WTC11 (cell line): ENCODE results near the gene ZDHHC1. TPM values are rescaled to one million over a fixed set of nuclear protein-coding genes. Genes with fewer than 3 reads are reported as not detected.

Experiments
- ATAC-seq: fragments of 200-7000 bp; cut with Tn5 transposase; 2 replicates; pipeline ENCODE4 v1.10.0; 2021; ENCODE audit warnings: mild to moderate bottlenecking, moderate library complexity
- CTCF ChIA-PET: fragments of 300-600 bp; sonication (Branson Sonifier 250); formaldehyde crosslinking; loops from one replicate; lab custom pipeline; 2021; ENCODE audit warnings: antibody characterized with exemption; lab: Charles Lee
- POLR2A ChIA-PET: fragments of 350-600 bp; sonication (Branson Sonifier 250); formaldehyde crosslinking; loops from one replicate; lab custom pipeline; 2021; ENCODE audit warnings: antibody characterized with exemption; lab: Charles Lee
- DNase-seq: peaks from one replicate; pipeline ENCODE4 v3.0.0; 2021; ENCODE audit warnings: low spot score
- H3K27ac Mint-ChIP-seq: 2 replicates; pipeline ENCODE4 v1.8.0; 2021; ENCODE audit warnings: mixed read lengths
- H3K27me3 Mint-ChIP-seq: 2 replicates; pipeline ENCODE4 v1.8.0; 2021; ENCODE audit warnings: low read depth, mild to moderate bottlenecking, moderate library complexity, mixed read lengths
- H3K36me3 Mint-ChIP-seq: 2 replicates; pipeline ENCODE4 v1.8.0; 2021; ENCODE audit warnings: mixed read lengths
- H3K4me1 Mint-ChIP-seq: 2 replicates; pipeline ENCODE4 v1.8.0; 2022; ENCODE audit warnings: mixed read lengths
- H3K4me3 Mint-ChIP-seq: 2 replicates; pipeline ENCODE4 v1.8.0; 2021; ENCODE audit warnings: mild to moderate bottlenecking, moderate library complexity, mixed read lengths
- H3K9me3 Mint-ChIP-seq: 2 replicates; pipeline ENCODE4 v1.8.0; 2021; ENCODE audit warnings: mixed read lengths
- ELF4 ChIP-seq: sonication (generic); formaldehyde crosslinking; IDR thresholded peaks from 2 replicates; pipeline ENCODE4 v1.8.1; 2022; ENCODE audit warnings: low read depth, mild to moderate bottlenecking, moderate library complexity, missing genetic modification reagents
- FOXK1 ChIP-seq: sonication (generic); formaldehyde crosslinking; IDR thresholded peaks from 2 replicates; pipeline ENCODE4 v1.8.0; 2022; ENCODE audit warnings: mild to moderate bottlenecking, moderate library complexity, missing genetic modification reagents
- FOXP1 ChIP-seq: sonication (generic); formaldehyde crosslinking; IDR thresholded peaks from 2 replicates; pipeline ENCODE4 v1.8.0; 2022; ENCODE audit warnings: missing genetic modification reagents, mild to moderate bottlenecking, moderate library complexity, borderline replicate concordance
- GRHL2 ChIP-seq: fragments of 250-450 bp; sonication (Bioruptor Pico); IDR thresholded peaks from 2 replicates; pipeline ENCODE4 v1.8.0; 2022; ENCODE audit warnings: mild to moderate bottlenecking, moderate library complexity; ENCODE audit not compliant: insufficient replicate concordance, severe bottlenecking
- IRF2 ChIP-seq: sonication (generic); formaldehyde crosslinking; IDR thresholded peaks from 2 replicates; pipeline ENCODE4 v1.8.0; 2022; ENCODE audit warnings: low read depth, missing genetic modification reagents, borderline replicate concordance
- JUN ChIP-seq: sonication (generic); formaldehyde crosslinking; IDR thresholded peaks from 2 replicates; pipeline ENCODE4 v1.8.0; 2023; ENCODE audit warnings: mild to moderate bottlenecking, missing genetic modification reagents
- MXD4 ChIP-seq: fragments of 250-450 bp; sonication (Bioruptor Pico); IDR thresholded peaks from 2 replicates; pipeline ENCODE4 v1.8.0; 2021; ENCODE audit warnings: mild to moderate bottlenecking, moderate library complexity, borderline replicate concordance
- NFATC4 ChIP-seq: fragments of 250-450 bp; sonication (Bioruptor Pico); IDR thresholded peaks from 2 replicates; pipeline ENCODE4 v1.9.0; 2021; ENCODE audit warnings: mild to moderate bottlenecking
- NFYB ChIP-seq: sonication (generic); formaldehyde crosslinking; conservative IDR thresholded peaks from 2 replicates; pipeline ENCODE4 v1.8.0; 2022; ENCODE audit warnings: low read depth, missing genetic modification reagents
- PRRX2 ChIP-seq: fragments of 250-450 bp; sonication (Bioruptor Pico); IDR thresholded peaks from 2 replicates; pipeline ENCODE4 v1.8.0; 2021; ENCODE audit warnings: mild to moderate bottlenecking
- ZBTB21 ChIP-seq: sonication (generic); formaldehyde crosslinking; IDR thresholded peaks from 2 replicates; pipeline ENCODE4 v1.8.1; 2023; ENCODE audit warnings: mild to moderate bottlenecking, missing genetic modification reagents, borderline replicate concordance
- ZNF121 ChIP-seq: sonication (generic); formaldehyde crosslinking; IDR thresholded peaks from 2 replicates; pipeline ENCODE4 v1.8.0; 2023; ENCODE audit warnings: missing genetic modification reagents
- ZNF263 ChIP-seq: sonication (generic); formaldehyde crosslinking; IDR thresholded peaks from 2 replicates; pipeline ENCODE4 v1.8.1; 2022; ENCODE audit warnings: low read depth, mild to moderate bottlenecking, moderate library complexity, missing genetic modification reagents
- ZNF396 ChIP-seq: fragments of 250-450 bp; sonication (Bioruptor Pico); IDR thresholded peaks from 2 replicates; pipeline ENCODE4 v1.8.0; 2021; ENCODE audit warnings: mild to moderate bottlenecking, moderate library complexity, borderline replicate concordance
- total RNA-seq: library from RNA; stranded (reverse); gene quantifications from 3 replicates; pipeline ENCODE4 v1.2.3, GENCODE V29; 2021
- TF ChIP-seq, protein P1 (sequence below): fragments of 250-450 bp; sonication (Bioruptor Pico); IDR thresholded peaks from 2 replicates; pipeline ENCODE4 v1.9.0; 2021; ENCODE audit warnings: moderate library complexity, mild to moderate bottlenecking, inconsistent platforms, borderline replicate concordance
- TF ChIP-seq, protein P2 (sequence below): sonication (generic); formaldehyde crosslinking; IDR thresholded peaks from 2 replicates; pipeline ENCODE4 v1.8.1; 2022; ENCODE audit warnings: missing genetic modification reagents, borderline replicate concordance
- TF ChIP-seq, protein P3 (sequence below): sonication (generic); formaldehyde crosslinking; IDR thresholded peaks from 2 replicates; pipeline ENCODE4 v1.8.0; 2022; ENCODE audit warnings: mild to moderate bottlenecking, missing genetic modification reagents
- TF ChIP-seq, protein P4 (sequence below): sonication (generic); formaldehyde crosslinking; conservative IDR thresholded peaks from 2 replicates; pipeline ENCODE4 v1.8.1; 2023; ENCODE audit warnings: mild to moderate bottlenecking, low read depth, missing genetic modification reagents, moderate library complexity

ZDHHC1 gene
- total RNA-seq, 1 experiment from 2014 or later: 4.2 TPM

DNA sequence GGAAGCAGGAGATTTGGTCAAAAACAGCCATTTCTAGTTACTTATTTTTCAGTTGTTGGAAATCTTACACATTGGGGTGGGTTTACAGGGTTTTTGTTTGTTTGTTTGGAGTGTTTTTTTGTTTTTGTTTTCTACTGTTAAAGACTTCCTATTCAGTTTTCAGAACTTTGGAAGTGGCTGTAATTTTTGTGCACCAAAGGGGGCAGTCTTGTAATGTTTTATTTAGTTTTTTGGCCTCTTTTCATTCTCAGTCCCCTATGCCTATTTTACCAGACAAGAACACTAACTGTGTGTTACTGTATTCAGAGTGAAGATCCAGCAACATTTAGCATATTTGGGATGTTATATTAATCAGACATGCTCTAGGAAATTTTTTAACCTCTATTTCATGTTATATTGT is 43.6 kb downstream of the ZDHHC1 start:
- ATAC-seq (no peak), DNase-seq (no peak)
- Mint-ChIP-seq H3K36me3 (no peaks in the 10 kb centered on the region), H3K27me3 (peaks cover 9% of the 10 kb centered on the region), H3K9me3 (no peaks in the 10 kb centered on the region), H3K4me3 (no peak overlapping the region), H3K27ac (no peak overlapping the region), H3K4me1 (no peaks in the 10 kb centered on the region)
- POLR2A ChIA-PET: no interaction called here
- TF ChIP-seq NFYB (CRISPR knock-in tag): no peak
- no peak for TF ChIP-seq JUN (CRISPR knock-in tag)
- no peak for TF ChIP-seq ZNF396 (CRISPR knock-in tag)
- TF ChIP-seq MXD4: no peak
- TF ChIP-seq GRHL2 (CRISPR knock-in tag): no peak
- TF ChIP-seq, protein P1, sequence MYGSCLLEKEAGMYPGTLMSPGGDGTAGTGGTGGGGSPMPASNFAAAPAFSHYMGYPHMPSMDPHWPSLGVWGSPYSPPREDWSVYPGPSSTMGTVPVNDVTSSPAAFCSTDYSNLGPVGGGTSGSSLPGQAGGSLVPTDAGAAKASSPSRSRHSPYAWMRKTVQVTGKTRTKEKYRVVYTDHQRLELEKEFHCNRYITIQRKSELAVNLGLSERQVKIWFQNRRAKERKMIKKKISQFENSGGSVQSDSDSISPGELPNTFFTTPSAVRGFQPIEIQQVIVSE (CRISPR knock-in tag): no peak
- CTCF ChIA-PET: interaction anchor here (1.2 to 3.2 kb wide), 6 partner anchors 21 to 93 kb away, joined by 3 to 20 read pairs (median 6); partner anchors contain the start of gene TPPP3

DNA sequence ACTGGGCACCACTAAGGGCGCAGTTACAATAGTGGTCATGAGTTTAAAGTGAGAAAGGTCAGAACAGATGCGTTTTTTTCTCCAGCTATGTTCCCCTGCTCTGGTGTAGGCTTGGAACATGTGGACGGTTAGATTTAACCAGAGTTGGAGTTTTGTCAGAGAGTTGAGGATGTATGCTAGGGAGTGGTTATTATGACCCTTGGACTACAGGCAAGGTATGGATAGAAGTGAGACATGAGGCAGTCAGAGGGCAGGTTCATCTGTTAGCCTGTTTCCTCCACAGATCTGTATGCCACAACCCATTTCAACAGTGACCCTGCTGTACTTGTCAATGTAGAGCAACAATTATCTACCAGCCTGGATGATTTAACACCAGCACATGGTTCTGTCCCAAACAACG is 45.6 kb downstream of the ZDHHC1 start:
- CTCF ChIA-PET: interaction anchor here (0.7 kb wide), 1 partner anchor 293 kb away, joined by 3 read pairs; no protein-coding TSS in a partner anchor
- ATAC-seq: no peak
- no peaks in the 10 kb centered on the region for H3K4me1 Mint-ChIP-seq
- H3K27ac Mint-ChIP-seq: no peak overlapping the region
- no peak for TF ChIP-seq NFATC4 (CRISPR knock-in tag)
- no peak for TF ChIP-seq ZNF121 (CRISPR knock-in tag)
- TF ChIP-seq, protein P2, sequence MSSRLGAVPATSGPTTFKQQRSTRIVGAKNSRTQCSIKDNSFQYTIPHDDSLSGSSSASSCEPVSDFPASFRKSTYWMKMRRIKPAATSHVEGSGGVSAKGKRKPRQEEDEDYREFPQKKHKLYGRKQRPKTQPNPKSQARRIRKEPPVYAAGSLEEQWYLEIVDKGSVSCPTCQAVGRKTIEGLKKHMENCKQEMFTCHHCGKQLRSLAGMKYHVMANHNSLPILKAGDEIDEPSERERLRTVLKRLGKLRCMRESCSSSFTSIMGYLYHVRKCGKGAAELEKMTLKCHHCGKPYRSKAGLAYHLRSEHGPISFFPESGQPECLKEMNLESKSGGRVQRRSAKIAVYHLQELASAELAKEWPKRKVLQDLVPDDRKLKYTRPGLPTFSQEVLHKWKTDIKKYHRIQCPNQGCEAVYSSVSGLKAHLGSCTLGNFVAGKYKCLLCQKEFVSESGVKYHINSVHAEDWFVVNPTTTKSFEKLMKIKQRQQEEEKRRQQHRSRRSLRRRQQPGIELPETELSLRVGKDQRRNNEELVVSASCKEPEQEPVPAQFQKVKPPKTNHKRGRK (CRISPR knock-in tag): no peak
- TF ChIP-seq, protein P3, sequence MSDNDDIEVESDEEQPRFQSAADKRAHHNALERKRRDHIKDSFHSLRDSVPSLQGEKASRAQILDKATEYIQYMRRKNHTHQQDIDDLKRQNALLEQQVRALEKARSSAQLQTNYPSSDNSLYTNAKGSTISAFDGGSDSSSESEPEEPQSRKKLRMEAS (CRISPR knock-in tag): no peak
- no peak for TF ChIP-seq ZBTB21 (CRISPR knock-in tag)
- TF ChIP-seq, all 79 proteins: peak for 0
- Mint-ChIP-seq H3K4me3 (no peak overlapping the region), H3K27me3 (peaks cover 7% of the 10 kb centered on the region), H3K9me3 (no peaks in the 10 kb centered on the region), H3K36me3 (no peaks in the 10 kb centered on the region)
- DNase-seq: no peak
- POLR2A ChIA-PET: no interaction called here

DNA sequence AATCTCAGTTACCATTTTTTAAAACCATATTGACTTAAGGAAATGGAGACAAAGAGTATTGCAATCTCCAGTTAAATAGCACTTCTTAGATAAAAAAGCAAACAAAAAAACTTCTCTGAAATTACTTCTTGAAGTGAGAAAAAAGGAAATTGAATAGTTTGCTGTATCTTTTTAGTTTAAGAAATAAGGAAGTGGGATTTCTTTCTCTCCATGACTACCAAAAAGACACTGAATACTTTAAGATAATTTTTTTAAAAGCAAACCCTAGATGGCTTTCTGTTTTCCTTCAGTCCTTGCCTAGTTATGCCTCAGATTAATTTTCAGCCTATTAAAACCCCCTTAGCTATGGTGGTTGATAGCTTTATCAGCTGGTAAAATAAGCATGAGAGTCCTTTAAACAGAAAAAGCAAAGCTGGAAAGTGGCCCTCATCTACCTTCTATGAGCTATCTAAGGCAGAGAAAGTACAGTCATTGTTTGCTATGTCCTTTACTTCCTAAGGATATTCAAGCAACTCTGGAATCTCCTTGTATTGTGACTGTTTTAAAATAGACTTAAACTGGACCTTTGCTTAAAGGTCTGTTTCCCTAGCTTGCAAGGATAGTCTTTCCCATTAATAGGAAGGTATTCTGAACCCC is 51.6 kb downstream of the ZDHHC1 start:
- Mint-ChIP-seq H3K9me3 (no peaks in the 10 kb centered on the region), H3K36me3 (no peaks in the 10 kb centered on the region), H3K27me3 (peaks cover 25% of the 10 kb centered on the region), H3K4me3 (no peak overlapping the region), H3K4me1 (no peaks in the 10 kb centered on the region), H3K27ac (no peak overlapping the region)
- ChIA-PET CTCF (interaction anchor here (1.4 to 2.0 kb wide), 2 partner anchors 35 to 38 kb away, joined by 3 to 6 read pairs; partner anchors contain the start of genes KCTD19 and LRRC36), POLR2A (interaction anchor here (0.5 kb wide), 1 partner anchor 720 kb away, joined by 3 read pairs; no protein-coding TSS in a partner anchor)
- no peak for DNase-seq
- no peak for ATAC-seq
- TF ChIP-seq FOXP1 (CRISPR knock-in tag) (no peak), GRHL2 (CRISPR knock-in tag) (no peak), PRRX2 (no peak), ELF4 (no peak), ZNF263 (CRISPR knock-in tag) (no peak), IRF2 (CRISPR knock-in tag) (no peak), FOXK1 (CRISPR knock-in tag) (no peak)
- TF ChIP-seq, protein P1 (CRISPR knock-in tag): no peak
- TF ChIP-seq, protein P4, sequence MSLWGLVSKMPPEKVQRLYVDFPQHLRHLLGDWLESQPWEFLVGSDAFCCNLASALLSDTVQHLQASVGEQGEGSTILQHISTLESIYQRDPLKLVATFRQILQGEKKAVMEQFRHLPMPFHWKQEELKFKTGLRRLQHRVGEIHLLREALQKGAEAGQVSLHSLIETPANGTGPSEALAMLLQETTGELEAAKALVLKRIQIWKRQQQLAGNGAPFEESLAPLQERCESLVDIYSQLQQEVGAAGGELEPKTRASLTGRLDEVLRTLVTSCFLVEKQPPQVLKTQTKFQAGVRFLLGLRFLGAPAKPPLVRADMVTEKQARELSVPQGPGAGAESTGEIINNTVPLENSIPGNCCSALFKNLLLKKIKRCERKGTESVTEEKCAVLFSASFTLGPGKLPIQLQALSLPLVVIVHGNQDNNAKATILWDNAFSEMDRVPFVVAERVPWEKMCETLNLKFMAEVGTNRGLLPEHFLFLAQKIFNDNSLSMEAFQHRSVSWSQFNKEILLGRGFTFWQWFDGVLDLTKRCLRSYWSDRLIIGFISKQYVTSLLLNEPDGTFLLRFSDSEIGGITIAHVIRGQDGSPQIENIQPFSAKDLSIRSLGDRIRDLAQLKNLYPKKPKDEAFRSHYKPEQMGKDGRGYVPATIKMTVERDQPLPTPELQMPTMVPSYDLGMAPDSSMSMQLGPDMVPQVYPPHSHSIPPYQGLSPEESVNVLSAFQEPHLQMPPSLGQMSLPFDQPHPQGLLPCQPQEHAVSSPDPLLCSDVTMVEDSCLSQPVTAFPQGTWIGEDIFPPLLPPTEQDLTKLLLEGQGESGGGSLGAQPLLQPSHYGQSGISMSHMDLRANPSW (CRISPR knock-in tag): no peak
- TF ChIP-seq, all 79 proteins: peak for 0
